ENCODE data around the gene ATP6V0E2.

The ATP6V0E2 gene

GRCh38 chr7:149864751-149865150 lies 9.0 kb upstream of the ATP6V0E2 start:
- no peak for DNase-seq

- DNase-seq, result peak; percentile 77
Measured at GRCh38 chr7:149865437-149865836, 8.3 kb upstream of the ATP6V0E2 start.

- DNase-seq, result no peak
Measured at GRCh38 chr7:149866139-149866778, 7.5 kb upstream of the ATP6V0E2 start.

GRCh38 chr7:149866779-149867447 lies 6.9 kb upstream of the ATP6V0E2 start:
- DNase-seq, result no peak

- no peak for DNase-seq
Measured at GRCh38 chr7:149867762-149868622, 5.8 kb upstream of the ATP6V0E2 start.

GRCh38 chr7:149868623-149869290 lies 5.0 kb upstream of the ATP6V0E2 start:
- DNase-seq, result no peak

GRCh38 chr7:149869291-149869650 lies 4.5 kb upstream of the ATP6V0E2 start:
- DNase-seq, result no peak

GRCh38 chr7:149869867-149870266 lies 3.9 kb upstream of the ATP6V0E2 start:
- DNase-seq, result peak; percentile 67

- DNase-seq, result no peak
Measured at GRCh38 chr7:149870274-149870673, 3.5 kb upstream of the ATP6V0E2 start.

- no peak for DNase-seq
Measured at GRCh38 chr7:149870701-149871483, 2.9 kb upstream of the ATP6V0E2 start.

- peak; percentile 45 for DNase-seq
Measured at GRCh38 chr7:149871576-149871975, 2.2 kb upstream of the ATP6V0E2 start.

- DNase-seq, result peak; percentile 63
Measured at GRCh38 chr7:149872419-149873073, 1.2 kb upstream of the ATP6V0E2 start.

- no peak for DNase-seq
Measured at GRCh38 chr7:149873970-149874643, 338 bp downstream of the ATP6V0E2 start.

- no peak for DNase-seq
Measured at GRCh38 chr7:149874644-149875028, 867 bp downstream of the ATP6V0E2 start.

GRCh38 chr7:149875396-149875795 lies 1.6 kb downstream of the ATP6V0E2 start:
- no peak for DNase-seq

- no peak for DNase-seq
Measured at GRCh38 chr7:149877890-149878522, 4.2 kb downstream of the ATP6V0E2 start.

GRCh38 chr7:149878523-149878921 lies 4.8 kb downstream of the ATP6V0E2 start:
- DNase-seq, result no peak

GRCh38 chr7:149879271-149879743 lies 5.5 kb downstream of the ATP6V0E2 start:
- DNase-seq, result no peak

GRCh38 chr7:149879766-149880637 lies 6.2 kb downstream of the ATP6V0E2 start:
- DNase-seq, result no peak
